CD4-positive, alpha-beta T cell (primary cell): ENCODE data around the gene S100A3. TPM values are rescaled to one million over a fixed set of nuclear protein-coding genes. Genes with fewer than 3 reads are reported as not detected.
A peak's percentile ranks its signal among the peaks of the same experiment; 100 is the strongest.

Experiments used
- ATAC-seq: fragments of 200-7000 bp; cut with Tn5 transposase; one replicate; pipeline ENCODE4 v1.10.0; 2022; ENCODE audit warnings: mild to moderate bottlenecking; ENCODE audit not compliant: poor library complexity
- CTCF ChIA-PET: fragments of 350-600 bp; sonication (Branson Sonifier 250); formaldehyde crosslinking; loops from one replicate; lab custom pipeline; 2021; ENCODE audit warnings: antibody characterized with exemption, inconsistent platforms; lab: Charles Lee
- POLR2A ChIA-PET: fragments of 350-600 bp; sonication (Branson Sonifier 250); formaldehyde crosslinking; loops from one replicate; lab custom pipeline; 2021; ENCODE audit warnings: antibody characterized with exemption, inconsistent platforms; lab: Charles Lee
- DNase-seq, 14 experiments: peaks; one replicate each; pipeline ENCODE4 v3.0.0-alpha.2; 2013 to 2020; ENCODE audit warnings: mixed read lengths in 2 of 14
- H3K27ac ChIP-seq, 2 donors: one replicate each; pipeline versions ENCODE4 v1.5.1 to v1.7.0; 2013; ENCODE audit warnings: low read length in 2 of 2, low read depth in 1 of 2, mild to moderate bottlenecking in 1 of 2
- H3K27me3 ChIP-seq, 2 experiments: 1 replicate in 1 of 2; 2 replicates in 1 of 2; pipeline versions ENCODE4 v1.6.1 to v1.7.0; 2013; ENCODE audit warnings: low read length in 2 of 2, control low read depth in 1 of 2, mild to moderate bottlenecking in 1 of 2, moderate library complexity in 1 of 2; ENCODE audit not compliant: insufficient read depth in 2 of 2, control insufficient read depth in 1 of 2
- H3K36me3 ChIP-seq: one replicate; pipeline ENCODE4 v1.6.1; 2013; ENCODE audit warnings: low read length, control low read depth; ENCODE audit not compliant: insufficient read depth
- H3K4me1 ChIP-seq: one replicate; pipeline ENCODE4 v1.6.1; 2013; ENCODE audit warnings: low read length, control low read depth; ENCODE audit not compliant: insufficient read depth
- H3K4me3 ChIP-seq: one replicate; pipeline ENCODE4 v1.5.1; 2013; ENCODE audit warnings: mild to moderate bottlenecking, low read length, moderate library complexity
- H3K9me3 ChIP-seq, 2 experiments: 1 replicate in 1 of 2; 2 replicates in 1 of 2; pipeline versions ENCODE4 v1.6.1 to v1.7.0; 2013; ENCODE audit warnings: low read length in 2 of 2, mild to moderate bottlenecking in 2 of 2, control low read depth in 1 of 2, moderate library complexity in 1 of 2; ENCODE audit not compliant: control insufficient read depth in 1 of 2, insufficient read depth in 1 of 2
- H3K27ac Mint-ChIP-seq: one replicate; pipeline ENCODE4 v1.8.0; 2020; ENCODE audit warnings: mixed read lengths
- H3K27me3 Mint-ChIP-seq: one replicate; pipeline ENCODE4 v1.8.0; 2021; ENCODE audit warnings: mixed read lengths
- H3K36me3 Mint-ChIP-seq: one replicate; pipeline ENCODE4 v1.8.0; 2021; ENCODE audit warnings: low read depth, mixed read lengths
- H3K4me1 Mint-ChIP-seq: one replicate; pipeline ENCODE4 v1.8.0; 2021; ENCODE audit warnings: low read depth, mixed read lengths
- H3K4me3 Mint-ChIP-seq: one replicate; pipeline ENCODE4 v1.8.0; 2020; ENCODE audit warnings: mild to moderate bottlenecking, mixed read lengths
- H3K9me3 Mint-ChIP-seq: one replicate; pipeline ENCODE4 v1.8.0; 2020; ENCODE audit warnings: mixed read lengths
- intact Hi-C, 2 experiments: fragments of 100-400 bp; cut with DNase I in 1 of 2; cut with micrococcal nuclease in 1 of 2; formaldehyde crosslinking; loops; one replicate each; pipeline versions ENCODE4 v1.15.1 to v1.9.0; 2023 to 2025; cut with DNase I, micrococcal nuclease
- total RNA-seq, 174 experiments: library from RNA in 2 of 174; stranded (reverse) in 2 of 174; gene quantifications; one replicate each; pipeline ENCODE4 v1.2.3 and lab custom pipeline; 2021 to 2026
- TF ChIP-seq, protein P1 (sequence below): fragments of 200-600 bp; IDR thresholded peaks from one replicate; pipeline ENCODE4 v1.8.0; 2022; ENCODE audit warnings: antibody characterized with exemption, mild to moderate bottlenecking

S100A3 gene
- total RNA-seq, 2 experiments from 2014 or later = not detected

DNA sequence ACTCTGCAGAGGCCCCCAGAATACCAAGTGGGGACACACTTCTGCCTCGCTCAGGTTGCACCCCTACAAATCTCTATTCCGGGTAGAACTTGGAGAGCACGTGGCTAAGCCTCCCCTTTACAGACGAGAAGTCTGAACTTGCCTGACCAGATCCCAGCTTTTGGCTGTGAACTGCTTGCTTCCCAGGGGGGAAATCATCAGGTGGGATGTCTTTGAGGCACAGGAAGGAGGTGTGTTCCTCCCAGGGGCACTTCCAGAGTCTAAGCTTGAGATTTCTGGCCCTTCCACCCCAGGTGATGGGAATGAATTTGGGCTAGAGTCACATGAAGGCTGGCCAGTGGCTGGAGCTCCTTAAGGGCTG, 1.3 kb upstream of the S100A3 start:
- H3K4me1 ChIP-seq = peaks cover 42% of the 10 kb centered on the region
- ATAC-seq = no peak
- CTCF ChIA-PET = interaction anchor here (1.0 to 1.3 kb wide), 2 partner anchors 18 kb away, joined by 3 to 5 read pairs; no protein-coding TSS in a partner anchor

DNA sequence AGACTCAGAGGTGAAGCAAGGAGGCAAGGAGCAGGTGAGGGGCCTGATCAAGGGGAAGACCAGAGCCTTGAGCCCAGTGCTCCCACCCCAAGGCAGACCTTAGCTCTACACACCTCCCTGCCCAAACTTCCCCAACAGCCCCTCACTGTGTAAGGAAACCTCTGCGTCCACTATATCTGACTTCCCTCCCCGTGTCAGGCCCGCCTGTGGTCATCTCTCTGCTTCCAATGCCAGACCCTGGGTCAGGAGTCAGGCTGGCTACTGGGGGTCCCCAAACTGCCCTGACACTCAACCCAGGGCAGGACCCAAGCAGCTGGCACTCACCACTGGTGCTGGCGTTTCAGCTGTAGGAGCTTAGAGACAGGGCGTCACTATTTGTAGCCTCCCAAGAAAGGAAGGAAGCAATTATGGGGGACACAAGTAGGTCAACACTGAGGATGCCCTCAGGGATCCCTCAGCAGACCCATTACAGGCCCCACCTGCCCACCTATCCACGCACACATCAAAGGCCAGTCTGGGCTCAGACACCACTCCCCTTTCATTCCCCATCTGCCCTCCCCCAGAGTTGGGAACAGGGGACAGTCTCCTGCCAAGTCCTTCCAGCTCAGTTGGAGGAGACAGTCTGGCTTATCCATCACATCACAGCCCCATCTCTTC, 811 bp upstream of the S100A3 start:
- Mint-ChIP-seq H3K27me3 (no peaks in the 10 kb centered on the region), H3K4me3 (no peak overlapping the region), H3K4me1 (peaks cover 27% of the 10 kb centered on the region), H3K27ac (no peak overlapping the region), H3K36me3 (peaks cover 8% of the 10 kb centered on the region), H3K9me3 (no peaks in the 10 kb centered on the region)
- ChIA-PET POLR2A (interaction anchor here (0.5 to 2.4 kb wide), 2 partner anchors 15 to 127 kb away, joined by 3 to 12 read pairs; partner anchors contain the start of gene S100A6), CTCF (interaction anchor here (1.3 kb wide), 1 partner anchor 18 kb away, joined by 3 read pairs; no protein-coding TSS in a partner anchor)
- intact Hi-C loops = loop anchor here in 1 of 2 experiments (5.0 kb wide), 1 partner anchor 82 kb away; the partner anchor contains the start of gene CHTOP
- H3K27me3 ChIP-seq = no peaks in the 10 kb centered on the region
- H3K9me3 ChIP-seq = no peaks in the 10 kb centered on the region
- H3K4me1 ChIP-seq = peaks cover 45% of the 10 kb centered on the region
- no peak for ATAC-seq
- no peak overlapping the region for H3K27ac ChIP-seq
- DNase-seq = no peak
- no peak overlapping the region for H3K4me3 ChIP-seq
- TF ChIP-seq, protein P1, sequence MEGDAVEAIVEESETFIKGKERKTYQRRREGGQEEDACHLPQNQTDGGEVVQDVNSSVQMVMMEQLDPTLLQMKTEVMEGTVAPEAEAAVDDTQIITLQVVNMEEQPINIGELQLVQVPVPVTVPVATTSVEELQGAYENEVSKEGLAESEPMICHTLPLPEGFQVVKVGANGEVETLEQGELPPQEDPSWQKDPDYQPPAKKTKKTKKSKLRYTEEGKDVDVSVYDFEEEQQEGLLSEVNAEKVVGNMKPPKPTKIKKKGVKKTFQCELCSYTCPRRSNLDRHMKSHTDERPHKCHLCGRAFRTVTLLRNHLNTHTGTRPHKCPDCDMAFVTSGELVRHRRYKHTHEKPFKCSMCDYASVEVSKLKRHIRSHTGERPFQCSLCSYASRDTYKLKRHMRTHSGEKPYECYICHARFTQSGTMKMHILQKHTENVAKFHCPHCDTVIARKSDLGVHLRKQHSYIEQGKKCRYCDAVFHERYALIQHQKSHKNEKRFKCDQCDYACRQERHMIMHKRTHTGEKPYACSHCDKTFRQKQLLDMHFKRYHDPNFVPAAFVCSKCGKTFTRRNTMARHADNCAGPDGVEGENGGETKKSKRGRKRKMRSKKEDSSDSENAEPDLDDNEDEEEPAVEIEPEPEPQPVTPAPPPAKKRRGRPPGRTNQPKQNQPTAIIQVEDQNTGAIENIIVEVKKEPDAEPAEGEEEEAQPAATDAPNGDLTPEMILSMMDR = no peak
- no peaks in the 10 kb centered on the region for H3K36me3 ChIP-seq

More for the DNA sequence above, 1.3 kb upstream of the S100A3 start:
- Mint-ChIP-seq H3K27ac (no peak overlapping the region), H3K27me3 (no peaks in the 10 kb centered on the region), H3K4me3 (no peak overlapping the region), H3K4me1 (peaks cover 22% of the 10 kb centered on the region), H3K9me3 (no peaks in the 10 kb centered on the region), H3K36me3 (peaks cover 3% of the 10 kb centered on the region)
- Histone ChIP-seq H3K9me3 (no peaks in the 10 kb centered on the region), H3K36me3 (no peaks in the 10 kb centered on the region), H3K4me3 (no peak overlapping the region), H3K27ac (no peak overlapping the region), H3K27me3 (no peaks in the 10 kb centered on the region)
- no peak for DNase-seq
- intact Hi-C loops = no loop called here
- POLR2A ChIA-PET = interaction anchor here (0.5 to 2.4 kb wide), 2 partner anchors 15 to 127 kb away, joined by 3 to 12 read pairs; partner anchors contain the start of gene S100A6
- TF ChIP-seq, protein P1 = no peak

DNA sequence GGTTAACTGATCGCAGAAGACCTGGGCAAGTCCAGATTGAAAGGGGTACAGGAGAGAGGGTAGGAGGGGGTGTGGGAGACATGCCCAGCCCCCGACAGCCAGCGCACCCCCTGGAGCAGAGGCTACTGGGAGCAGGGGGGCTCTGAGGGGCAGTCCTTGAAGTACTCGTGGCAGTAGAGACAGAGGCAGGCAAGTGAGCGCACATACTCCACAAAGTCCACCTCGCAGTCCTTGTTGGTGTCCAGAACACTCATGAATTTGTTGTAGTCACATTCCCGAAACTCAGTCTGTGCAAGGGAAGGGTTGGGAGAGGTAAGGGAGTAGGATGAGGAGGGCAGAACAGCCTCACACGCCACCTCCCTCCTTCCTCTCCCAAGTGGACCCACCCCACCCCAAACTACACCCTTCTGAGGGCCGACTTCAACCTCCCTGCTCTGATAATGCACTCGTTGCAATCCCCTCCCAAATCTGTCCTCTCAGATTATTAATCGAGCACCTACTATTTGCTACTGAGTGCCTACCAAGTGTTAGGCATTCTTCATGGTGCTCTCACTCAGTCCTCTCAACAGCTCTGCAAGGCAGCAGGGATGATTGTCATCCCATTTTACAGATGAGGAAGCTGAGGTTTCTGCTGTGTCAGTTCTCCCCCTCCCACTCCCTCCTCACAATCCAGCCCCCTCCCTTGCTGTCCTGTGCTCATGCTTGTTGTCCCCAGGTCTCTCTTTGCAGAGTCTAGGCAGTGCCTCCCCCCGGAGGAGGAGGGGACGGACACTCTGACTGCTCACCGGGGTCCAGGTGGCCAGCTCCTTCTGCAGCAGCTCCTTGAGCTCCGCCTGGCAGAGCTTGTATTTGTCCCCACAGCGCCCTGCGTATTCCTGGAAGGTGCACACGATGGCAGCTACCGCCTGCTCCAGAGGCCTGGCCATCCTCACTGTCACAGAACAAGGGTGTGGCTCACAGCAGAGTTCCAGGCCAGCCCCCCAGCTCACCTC, 1.2 kb downstream of the S100A3 start:
- intact Hi-C loops = loop anchor here in 1 of 2 experiments (2.0 to 5.0 kb wide), 2 partner anchors 19 to 84 kb away; partner anchors contain the start of gene CHTOP
- TF ChIP-seq, protein P1 = no peak
- peak overlapping the region; percentile 62 for H3K4me3 Mint-ChIP-seq
- peaks cover 28% of the 10 kb centered on the region for H3K36me3 Mint-ChIP-seq
- DNase-seq (no peak), ATAC-seq (no peak)
- H3K27me3 Mint-ChIP-seq = no peaks in the 10 kb centered on the region
- POLR2A ChIA-PET = interaction anchor here (0.7 to 1.2 kb wide), 2 partner anchors 14 to 16 kb away, joined by 3 read pairs; no protein-coding TSS in a partner anchor
- H3K9me3 Mint-ChIP-seq = no peaks in the 10 kb centered on the region
- CTCF ChIA-PET = interaction anchor here (0.6 to 1.4 kb wide), 2 partner anchors 15 to 21 kb away, joined by 3 to 5 read pairs; no protein-coding TSS in a partner anchor
- Histone ChIP-seq H3K27ac (no peak overlapping the region), H3K27me3 (no peaks in the 10 kb centered on the region), H3K36me3 (peaks cover 20% of the 10 kb centered on the region), H3K9me3 (no peaks in the 10 kb centered on the region), H3K4me1 (peaks cover 62% of the 10 kb centered on the region), H3K4me3 (no peak overlapping the region)
- H3K27ac Mint-ChIP-seq = peak overlapping the region; percentile 98
- H3K4me1 Mint-ChIP-seq = peaks cover 47% of the 10 kb centered on the region
